NK-92 treated with Interleukin-12 subunit alpha and Interleukin-12 subunit beta, amount 100 ng/mL, for 24 hours (cell line): ENCODE results near the gene CDKL1.
"Not testable (repeated sequence)": the region's sequence is repeated elsewhere in the genome, so short reads cannot be mapped to it uniquely, and the experiment has no call there.

ENCODE experiments used
- DNase-seq: peaks from one replicate; lab custom pipeline; 2025; lab: John Stamatoyannopoulos, UW

Gene CDKL1

GRCh38 chr14:50356283-50356682 is 40.4 kb downstream of the CDKL1 start:
- DNase-seq = not testable (repeated sequence)

DNA sequence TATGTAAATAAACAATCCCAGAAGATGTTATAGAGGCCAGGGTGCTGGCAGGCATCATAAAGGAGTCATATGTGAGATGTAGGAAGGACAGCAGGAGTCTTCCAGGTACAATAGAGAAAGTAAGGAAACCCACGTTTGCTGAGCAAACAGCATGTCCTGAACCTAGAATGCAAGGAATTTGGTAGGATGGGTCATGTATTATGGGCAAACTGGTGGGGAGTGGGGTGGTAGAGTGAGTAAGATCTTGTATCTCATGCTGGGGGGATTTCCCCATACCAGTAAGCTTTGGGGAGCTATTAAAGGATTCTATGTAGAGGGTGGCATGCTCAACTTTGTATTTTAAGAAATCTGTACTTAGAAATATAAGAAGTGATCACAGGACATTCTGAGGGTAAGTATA is 41.0 kb downstream of the CDKL1 start:
- no peak for DNase-seq

DNA sequence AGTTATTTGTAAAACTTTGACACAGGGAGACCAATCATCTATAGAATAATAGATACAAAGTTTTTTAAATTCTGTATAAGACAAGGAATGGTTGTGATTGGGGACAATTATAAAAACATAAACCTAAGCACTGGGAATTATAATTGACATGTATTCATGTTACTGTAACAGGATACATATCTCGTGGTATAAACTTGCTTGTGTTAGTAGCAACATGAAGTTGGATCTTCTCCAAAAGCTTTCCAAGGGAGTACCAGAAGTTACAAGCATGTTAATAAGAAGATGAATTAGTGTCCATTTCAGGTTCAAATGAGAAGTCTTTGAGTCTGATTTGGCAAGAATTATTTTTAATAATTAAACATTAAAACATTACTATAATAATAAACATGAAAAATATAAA is 42.2 kb downstream of the CDKL1 start:
- DNase-seq = no peak

DNA sequence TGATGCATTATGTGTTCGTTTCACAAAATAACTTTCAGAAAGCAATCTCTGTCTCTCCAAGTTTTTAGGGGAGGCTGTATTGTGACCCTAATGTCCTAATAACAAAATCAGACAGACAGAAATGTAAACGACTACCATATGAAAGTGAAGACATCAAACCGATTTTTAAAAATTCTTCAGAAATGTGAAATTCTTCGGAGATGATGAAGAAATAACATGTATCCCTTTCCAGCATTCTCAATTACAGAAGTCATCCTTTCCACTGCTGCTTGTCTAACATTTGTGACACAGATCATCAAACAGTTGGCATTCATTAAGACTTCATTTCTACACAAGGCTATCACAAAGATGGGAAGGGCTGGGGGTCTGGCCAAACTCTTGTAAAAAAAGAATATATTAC is 43.6 kb downstream of the CDKL1 start:
- DNase-seq = no peak

GRCh38 chr14:50352584-50352983 is 44.1 kb downstream of the CDKL1 start:
- no peak for DNase-seq

GRCh38 chr14:50350975-50351374 is 45.7 kb downstream of the CDKL1 start:
- DNase-seq = no peak

DNA sequence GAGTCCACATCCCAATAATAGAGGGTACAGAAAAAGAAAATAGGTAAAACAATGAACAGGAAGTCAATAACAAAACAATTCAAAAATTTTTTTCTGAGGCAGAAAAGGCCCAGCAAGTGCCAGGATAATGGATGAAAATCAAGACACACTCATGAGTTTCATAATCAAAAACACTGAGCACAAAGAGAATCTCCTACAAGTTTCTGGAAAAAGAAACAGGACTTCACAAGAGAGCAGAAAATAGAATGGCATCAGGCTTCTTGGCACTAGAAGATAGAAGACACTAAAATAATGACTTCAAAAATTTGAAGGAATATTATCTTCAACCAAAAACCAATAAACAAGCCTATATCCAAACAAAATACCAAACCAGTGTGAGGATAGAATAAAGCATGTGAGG is 47.7 kb downstream of the CDKL1 start:
- DNase-seq = no peak

GRCh38 chr14:50347521-50347920 is 49.2 kb downstream of the CDKL1 start:
- no peak for DNase-seq

DNA sequence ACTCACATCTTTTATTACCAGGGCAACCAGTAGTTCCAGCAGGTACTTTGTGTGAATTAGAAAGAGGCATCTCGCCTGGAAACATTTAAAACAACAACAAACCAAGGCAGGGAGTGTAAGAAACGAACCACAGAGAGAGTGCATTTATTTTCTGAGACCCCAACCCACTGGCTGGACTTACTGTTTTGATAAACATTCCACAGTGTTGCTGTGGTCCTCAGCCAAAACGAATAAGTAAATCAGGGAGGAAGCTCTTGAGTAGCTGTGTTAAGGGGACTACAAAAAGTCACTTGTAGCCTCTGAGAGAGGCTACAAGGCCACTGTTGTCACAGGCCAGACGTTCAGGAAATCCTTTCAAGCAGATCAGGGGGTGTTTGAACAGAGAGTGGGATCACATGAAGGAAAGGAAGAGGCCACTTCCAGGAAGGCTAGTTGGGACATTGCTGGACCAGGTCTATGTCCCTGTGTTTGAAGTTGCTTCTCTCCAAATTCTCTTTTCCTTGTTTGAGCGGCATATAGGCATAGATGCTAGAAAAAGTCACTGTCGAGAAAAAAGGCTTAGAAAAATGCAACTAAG is 50.7 kb downstream of the CDKL1 start:
- DNase-seq = no peak

- DNase-seq = no peak
Measured at GRCh38 chr14:50344876-50345563, 51.7 kb downstream of the CDKL1 start.

GRCh38 chr14:50344116-50344775 is 52.4 kb downstream of the CDKL1 start:
- DNase-seq = peak; percentile 78

DNA sequence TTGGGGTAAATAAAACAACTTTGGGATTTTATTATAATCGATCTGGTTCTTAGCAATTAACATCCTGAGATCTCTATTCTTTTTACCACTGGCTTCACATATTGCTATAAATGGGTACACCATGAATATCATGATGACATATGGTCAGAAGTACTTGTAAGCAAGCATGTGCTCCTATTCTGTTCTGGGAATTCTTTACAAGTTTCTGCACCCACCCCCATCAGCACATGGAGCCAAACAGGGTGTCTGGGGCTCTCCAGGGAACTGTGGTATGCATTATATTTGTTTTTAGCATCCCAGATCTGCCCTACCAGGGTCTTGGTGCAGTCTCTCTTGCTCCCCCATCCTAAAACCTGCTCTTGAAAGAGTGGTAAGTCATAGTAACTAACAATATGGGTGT is 53.2 kb downstream of the CDKL1 start:
- no peak for DNase-seq

DNA sequence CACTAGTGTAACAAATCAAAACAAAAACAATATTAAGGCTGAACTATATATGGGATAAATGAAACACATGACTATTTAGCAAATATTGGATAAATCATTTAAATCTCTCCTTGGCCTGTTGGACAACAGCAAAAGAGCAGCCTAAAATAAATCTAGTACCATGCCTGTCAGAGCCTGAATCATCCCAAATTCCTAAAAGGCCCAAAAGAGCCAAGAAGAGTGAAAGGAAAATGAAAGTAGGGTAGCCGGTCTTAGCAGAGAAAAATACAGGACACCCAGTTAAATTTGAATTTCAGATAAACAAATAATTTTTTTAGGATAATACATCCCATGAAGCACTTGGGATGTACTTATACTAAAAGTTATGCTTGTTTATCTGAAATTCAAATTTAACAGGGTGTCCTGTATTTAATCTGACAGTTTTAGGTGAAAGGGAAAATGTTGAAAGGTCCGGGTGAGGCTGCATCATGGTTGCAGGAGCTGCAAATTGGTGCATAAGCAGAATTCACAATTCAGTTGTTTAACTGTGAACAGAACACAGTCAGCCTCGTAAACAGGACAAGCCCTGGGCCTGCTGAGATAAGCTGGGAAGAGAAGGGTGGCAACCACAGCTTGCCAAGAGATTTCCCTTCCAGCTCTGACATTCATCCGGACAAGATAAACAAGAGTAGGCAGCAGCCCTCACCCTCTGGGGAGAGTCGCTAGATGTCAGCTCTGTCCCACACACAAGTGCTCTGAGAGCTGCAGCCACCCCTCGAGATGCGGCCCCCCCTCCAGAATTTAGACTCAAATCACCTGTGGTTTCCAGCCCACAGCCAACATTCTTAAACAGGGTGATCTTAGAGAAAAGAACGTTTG is 54.2 kb downstream of the CDKL1 start:
- DNase-seq = peak; percentile 40

DNA sequence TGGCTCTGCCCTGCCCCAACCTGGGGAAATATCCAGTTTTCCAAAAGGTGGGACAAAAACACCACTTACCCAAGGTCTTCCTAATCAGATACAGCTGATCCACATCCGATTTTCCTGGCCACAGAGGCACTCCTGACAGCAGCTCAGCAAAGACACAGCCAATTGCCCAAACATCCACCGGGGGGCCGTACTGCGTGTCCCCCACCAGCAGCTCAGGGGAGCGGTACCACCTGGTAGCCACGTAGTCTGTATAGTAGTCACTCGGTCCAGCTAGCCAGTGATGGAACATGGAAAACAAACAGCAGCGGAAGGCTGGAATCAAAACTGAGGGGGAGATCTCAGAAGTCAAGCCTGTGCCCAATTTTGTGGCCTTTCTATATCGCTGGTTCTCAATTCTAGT is 55.7 kb downstream of the CDKL1 start:
- no peak for DNase-seq

- no peak for DNase-seq
Measured at GRCh38 chr14:50340045-50340444, 56.6 kb downstream of the CDKL1 start.

- no peak for DNase-seq
Measured at GRCh38 chr14:50339178-50339804, 57.4 kb downstream of the CDKL1 start.

DNA sequence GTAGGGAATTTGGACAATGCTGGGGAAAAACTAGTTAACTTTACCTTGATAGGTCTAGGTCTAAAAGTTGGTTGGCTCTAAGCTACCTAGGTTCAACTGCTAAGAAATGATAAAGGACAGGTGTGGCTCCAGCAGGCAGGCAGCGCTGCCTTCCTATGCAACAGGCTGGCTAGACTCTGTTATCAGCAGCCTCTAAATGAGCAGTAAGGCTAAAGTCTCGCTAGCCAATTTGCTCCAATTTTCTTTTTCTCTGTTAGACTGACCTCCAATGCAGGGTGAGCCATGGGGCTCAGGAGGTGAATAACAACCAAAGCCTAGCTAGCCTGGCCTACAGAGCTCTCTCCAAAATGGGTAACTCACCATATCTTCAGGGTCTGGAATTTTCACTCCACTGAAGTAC is 58.1 kb downstream of the CDKL1 start:
- DNase-seq = no peak

DNA sequence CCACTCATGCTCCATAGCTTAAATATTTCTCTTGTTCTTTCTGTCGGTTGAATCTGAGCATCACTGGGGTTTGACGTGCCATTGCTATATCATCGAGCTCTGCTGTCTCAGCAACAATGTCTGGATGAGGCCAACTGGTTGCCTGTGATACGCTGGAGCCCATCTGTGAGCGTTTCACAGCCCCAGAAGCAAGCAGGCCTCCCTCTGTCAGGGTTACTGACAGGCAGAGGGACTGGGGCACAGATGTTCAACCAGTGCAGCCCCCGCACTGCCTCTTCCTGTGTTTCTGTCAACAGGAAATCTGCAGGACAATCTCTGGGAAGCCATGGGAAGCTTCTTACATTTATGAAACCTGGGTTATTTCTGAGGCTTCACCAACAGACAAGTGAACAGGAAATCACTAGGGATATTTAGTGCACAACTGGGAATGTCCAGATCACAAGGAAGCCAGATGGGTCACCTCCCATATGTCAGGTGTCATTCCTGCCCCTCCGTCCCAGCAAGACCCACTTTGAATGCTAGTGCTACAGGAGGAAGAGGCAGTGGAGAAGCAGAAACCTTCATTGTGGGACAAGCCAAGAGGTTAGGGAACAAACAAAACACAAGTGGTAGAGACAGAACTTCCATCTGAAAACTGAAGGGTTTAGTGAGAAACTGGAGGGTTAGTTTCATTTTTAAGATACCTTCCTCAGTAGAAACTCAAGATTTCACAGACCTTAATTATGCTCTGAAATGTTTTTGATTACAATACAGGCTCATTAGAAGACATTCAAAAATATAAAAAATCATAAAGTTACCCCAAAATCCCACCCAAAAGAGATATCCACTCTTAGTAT is 60.5 kb downstream of the CDKL1 start:
- DNase-seq = no peak

GRCh38 chr14:50335389-50335788 is 61.3 kb downstream of the CDKL1 start:
- no peak for DNase-seq

- no peak for DNase-seq
Measured at GRCh38 chr14:50334211-50334610, 62.5 kb downstream of the CDKL1 start.

DNA sequence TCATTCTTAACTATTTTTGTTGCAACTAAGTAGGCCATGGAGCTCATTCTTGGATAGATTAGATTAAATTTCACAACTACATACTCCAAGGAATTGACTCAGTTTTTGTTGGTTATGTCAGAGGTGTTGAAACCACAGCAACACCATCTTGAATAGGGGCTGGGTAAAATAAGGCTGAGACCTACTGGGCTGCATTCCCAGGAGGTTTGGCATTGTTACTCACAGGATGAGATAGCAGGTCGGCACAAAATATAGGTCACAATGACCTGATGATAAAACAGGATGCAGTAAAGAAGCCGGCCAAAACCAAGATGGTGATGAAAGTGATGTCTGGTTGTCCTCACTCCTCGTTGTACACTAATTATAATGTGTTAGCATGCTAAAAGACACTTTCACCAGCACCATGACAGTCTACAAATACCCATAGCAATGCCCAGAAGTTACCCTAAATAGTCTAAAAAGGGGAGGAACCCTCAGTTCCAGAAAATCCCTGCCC is 63.6 kb downstream of the CDKL1 start:
- no peak for DNase-seq
